HCT116 (cell line): Measurements from ENCODE around the gene PNLDC1. TPM values are rescaled to one million over a fixed set of nuclear protein-coding genes. Genes with fewer than 3 reads are reported as not detected.

Experiments used
- ATAC-seq: fragments of 200-7000 bp; cut with Tn5 transposase; 2 replicates; pipeline ENCODE4 v1.9.1; 2020; ENCODE audit warnings: mild to moderate bottlenecking, moderate library complexity
- BruUV-seq: library from RNA; stranded (reverse); fragments of 400-500 nt; replicated peaks from 2 replicates; lab custom pipeline; 2021; lab: Mats Ljungman, UMichigan
- CTCF ChIA-PET: fragments of 300-600 bp; sonication (Branson Sonifier 250); formaldehyde crosslinking; loops from one replicate; lab custom pipeline; 2021; ENCODE audit warnings: antibody characterized with exemption; lab: Charles Lee
- POLR2A ChIA-PET: fragments of 300-600, 350-600 bp; sonication (Branson Sonifier 250); formaldehyde crosslinking; loops from one replicate; lab custom pipeline; 2021; ENCODE audit warnings: antibody characterized with exemption; lab: Charles Lee
- RAD21 ChIA-PET, 2 experiments: fragments of 300-600 bp; sonication (Branson Sonifier 250); formaldehyde crosslinking; loops; one replicate each; lab custom pipeline; 2023; ENCODE audit warnings: low total read pairs in 2 of 2; ENCODE audit not compliant: uncharacterized antibody in 2 of 2, unreplicated experiment in 2 of 2, low non-redundant PET in 1 of 2; lab: Charles Lee
- DNase-seq: peaks from one replicate; pipeline ENCODE4 v3.0.0-alpha.2; 2010; ENCODE audit warnings: low read depth, low spot score
- H2AFZ ChIP-seq: fragments of 200-600 bp; shearing (Covaris generic), sonication (generic); 2 replicates; pipeline ENCODE4 v1.6.1; 2017; ENCODE audit warnings: low read depth, mixed run types, mixed read lengths, antibody characterized with exemption, low read length; ENCODE audit not compliant: poor library complexity, severe bottlenecking
- H3K27ac ChIP-seq: 2 replicates; pipeline ENCODE4 v1.5.1; 2012; ENCODE audit warnings: low read depth, low read length
- H3K27me3 ChIP-seq: fragments of 200-600 bp; sonication (generic); 2 replicates; pipeline ENCODE4 v1.6.1; 2016; ENCODE audit warnings: mixed run types, low read length, mixed read lengths; ENCODE audit not compliant: insufficient read depth
- H3K36me3 ChIP-seq, 2 experiments: fragments of 200-500 bp in 1 of 2; fragments of 200-600 bp in 1 of 2; sonication (Bioruptor generic) in 1 of 2; sonication (generic) in 1 of 2; 2 replicates each; pipeline versions ENCODE4 v1.5.1 to v1.6.1; 2014 to 2016; ENCODE audit warnings: low read length in 2 of 2, inconsistent platforms in 1 of 2, mixed read lengths in 1 of 2, mixed run types in 1 of 2; ENCODE audit not compliant: insufficient read depth in 2 of 2, control insufficient read depth in 1 of 2
- H3K4me1 ChIP-seq, 2 experiments: fragments of 200-600 bp in 1 of 2; sonication (generic) in 1 of 2; 2 replicates each; pipeline versions ENCODE4 v1.5.1 to v1.6.1; 2012 to 2017; ENCODE audit warnings: low read length in 2 of 2, inconsistent platforms in 1 of 2, mild to moderate bottlenecking in 1 of 2, mixed read lengths in 1 of 2, mixed run types in 1 of 2, moderate library complexity in 1 of 2; ENCODE audit not compliant: insufficient read depth in 2 of 2, control insufficient read depth in 1 of 2
- H3K4me2 ChIP-seq: fragments of 200-600 bp; sonication (generic); 2 replicates; pipeline ENCODE4 v1.6.1; 2017; ENCODE audit warnings: mixed run types, low read length, mixed read lengths
- H3K4me3 ChIP-seq, 2 experiments: fragments of 200-600 bp in 1 of 2; sonication (generic) in 1 of 2; replicated peaks in 1 of 2; 2 replicates each; pipeline ENCODE4 v1.5.1; 2011 to 2016; ENCODE audit warnings: low read length in 2 of 2, control low read depth in 1 of 2, low read depth in 1 of 2, mild to moderate bottlenecking in 1 of 2, mixed read lengths in 1 of 2, mixed run types in 1 of 2
- H3K79me2 ChIP-seq: fragments of 200-600 bp; sonication (generic); 2 replicates; pipeline ENCODE4 v1.6.1; 2017; ENCODE audit warnings: mild to moderate bottlenecking, mixed run types, low read length, moderate library complexity, mixed read lengths; ENCODE audit not compliant: insufficient read depth
- H3K9ac ChIP-seq: fragments of 200-600 bp; sonication (generic); 2 replicates; pipeline ENCODE4 v1.6.1; 2016; ENCODE audit warnings: low read length, mixed read lengths
- H3K9me2 ChIP-seq: fragments of 200-600 bp; sonication (generic), shearing (Covaris generic); 2 replicates; pipeline ENCODE4 v1.6.1; 2017; ENCODE audit warnings: mixed run types, mild to moderate bottlenecking, moderate library complexity; ENCODE audit not compliant: insufficient read depth
- H3K9me3 ChIP-seq, 2 experiments: fragments of 200-500 bp in 1 of 2; fragments of 200-600 bp in 1 of 2; sonication (Bioruptor generic) in 1 of 2; sonication (generic) in 1 of 2; 2 replicates each; pipeline ENCODE4 v1.6.1; 2014 to 2017; ENCODE audit warnings: low read length in 2 of 2, mixed read lengths in 2 of 2, inconsistent platforms in 1 of 2, low read depth in 1 of 2, mild to moderate bottlenecking in 1 of 2, mixed run types in 1 of 2, moderate library complexity in 1 of 2; ENCODE audit not compliant: control insufficient read depth in 1 of 2, insufficient read depth in 1 of 2
- H4K20me1 ChIP-seq: fragments of 200-600 bp; sonication (generic), shearing (Covaris generic); 2 replicates; pipeline ENCODE4 v1.6.1; 2017; ENCODE audit warnings: mixed run types, mild to moderate bottlenecking, moderate library complexity; ENCODE audit not compliant: insufficient read depth
- CBX3 ChIP-seq: IDR thresholded peaks from 2 replicates; pipeline ENCODE4 v1.6.1; 2012; ENCODE audit warnings: low read depth
- CEBPB ChIP-seq: IDR thresholded peaks from 2 replicates; pipeline ENCODE4 v1.6.1; 2012; ENCODE audit warnings: low read depth
- CTCF ChIP-seq, 3 experiments: fragments of 200-600 bp in 1 of 3; sonication (generic) in 1 of 3; IDR thresholded peaks in 2 of 3; conservative IDR thresholded peaks in 1 of 3; 2 replicates each; pipeline ENCODE4 v1.5.1; 2012 to 2017; ENCODE audit warnings: low read depth in 2 of 3, low read length in 2 of 3, antibody characterized with exemption in 1 of 3, borderline replicate concordance in 1 of 3, control low read depth in 1 of 3, mild to moderate bottlenecking in 1 of 3, mixed read lengths in 1 of 3, mixed run types in 1 of 3, moderate library complexity in 1 of 3; ENCODE audit not compliant: insufficient read depth in 1 of 3
- ELF1 ChIP-seq: IDR thresholded peaks from 2 replicates; pipeline ENCODE4 v1.6.1; 2012; ENCODE audit warnings: low read depth, borderline replicate concordance
- EZH2 ChIP-seq: fragments of 200-600 bp; sonication (generic); IDR thresholded peaks from 2 replicates; pipeline ENCODE4 v1.6.1; 2017; ENCODE audit warnings: antibody characterized with exemption, mixed run types
- EZH2phosphoT487 ChIP-seq: fragments of 200-600 bp; IDR thresholded peaks from 2 replicates; pipeline ENCODE4 v1.6.1; 2018; ENCODE audit warnings: antibody characterized with exemption, borderline replicate concordance
- FOSL1 ChIP-seq: IDR thresholded peaks from 2 replicates; pipeline ENCODE4 v1.6.1; 2012; ENCODE audit warnings: low read depth
- MAX ChIP-seq: IDR thresholded peaks from 2 replicates; pipeline ENCODE4 v1.6.1; 2012
- POLR2AphosphoS5 ChIP-seq: IDR thresholded peaks from 2 replicates; pipeline ENCODE4 v1.6.1; 2011; ENCODE audit warnings: mild to moderate bottlenecking, low read depth, low read length, moderate library complexity
- RAD21 ChIP-seq: IDR thresholded peaks from 2 replicates; pipeline ENCODE4 v1.6.1; 2012; ENCODE audit warnings: low read depth, mild to moderate bottlenecking
- REST ChIP-seq: IDR thresholded peaks from 2 replicates; pipeline ENCODE4 v1.6.1; 2012; ENCODE audit warnings: low read depth
- SIN3A ChIP-seq: IDR thresholded peaks from 2 replicates; pipeline ENCODE4 v1.6.1; 2012; ENCODE audit warnings: low read depth
- SP1 ChIP-seq: IDR thresholded peaks from 2 replicates; pipeline ENCODE4 v1.6.1; 2012; ENCODE audit warnings: low read depth
- SRF ChIP-seq: IDR thresholded peaks from 2 replicates; pipeline ENCODE4 v1.6.1; 2012; ENCODE audit warnings: low read depth
- ZBTB33 ChIP-seq: IDR thresholded peaks from 2 replicates; pipeline ENCODE4 v1.6.1; 2011; ENCODE audit warnings: mild to moderate bottlenecking, low read length, moderate library complexity; ENCODE audit not compliant: insufficient replicate concordance; ENCODE audit errors: extremely low read depth
- ZFX ChIP-seq: fragments of 450-650 bp; IDR thresholded peaks from 2 replicates; pipeline ENCODE4 v1.6.1; 2017
- intact Hi-C: fragments of 100-400 bp; cut with micrococcal nuclease; formaldehyde crosslinking; loops from 2 replicates; pipeline ENCODE4 v1.10.0; 2022
- total RNA-seq: library from RNA; stranded (reverse); gene quantifications from one replicate; pipeline ENCODE4 v1.2.1, GENCODE V29; 2021; ENCODE audit not compliant: unreplicated experiment
- TF ChIP-seq, protein P1 (sequence below): IDR thresholded peaks from 2 replicates; pipeline ENCODE4 v1.6.1; 2012

PNLDC1 gene
- total RNA-seq, 1 experiment from 2014 or later, result 0.37 TPM

DNA sequence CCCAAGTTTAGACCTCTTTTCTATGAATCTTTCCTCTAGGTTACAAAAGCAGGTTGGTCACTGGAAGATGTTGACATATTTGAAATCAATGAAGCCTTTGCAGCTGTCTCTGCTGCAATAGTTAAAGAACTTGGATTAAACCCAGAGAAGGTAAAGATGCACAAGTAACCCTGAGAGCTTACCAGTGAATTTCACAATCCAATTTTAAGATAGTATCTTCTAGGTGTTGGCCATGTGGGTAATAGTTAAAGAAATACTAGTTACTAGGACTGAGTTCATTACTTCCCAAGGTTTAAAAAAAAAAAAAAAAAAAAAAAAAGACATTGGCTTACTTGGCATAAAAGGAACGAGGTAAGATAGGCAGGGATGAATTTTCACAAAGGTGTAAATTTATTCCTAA lies 21.9 kb upstream of the PNLDC1 start (continued):
- no peak for TF ChIP-seq ZBTB33
- no peak for TF ChIP-seq POLR2AphosphoS5
- no peak for TF ChIP-seq RAD21
- no peak for TF ChIP-seq SP1

DNA sequence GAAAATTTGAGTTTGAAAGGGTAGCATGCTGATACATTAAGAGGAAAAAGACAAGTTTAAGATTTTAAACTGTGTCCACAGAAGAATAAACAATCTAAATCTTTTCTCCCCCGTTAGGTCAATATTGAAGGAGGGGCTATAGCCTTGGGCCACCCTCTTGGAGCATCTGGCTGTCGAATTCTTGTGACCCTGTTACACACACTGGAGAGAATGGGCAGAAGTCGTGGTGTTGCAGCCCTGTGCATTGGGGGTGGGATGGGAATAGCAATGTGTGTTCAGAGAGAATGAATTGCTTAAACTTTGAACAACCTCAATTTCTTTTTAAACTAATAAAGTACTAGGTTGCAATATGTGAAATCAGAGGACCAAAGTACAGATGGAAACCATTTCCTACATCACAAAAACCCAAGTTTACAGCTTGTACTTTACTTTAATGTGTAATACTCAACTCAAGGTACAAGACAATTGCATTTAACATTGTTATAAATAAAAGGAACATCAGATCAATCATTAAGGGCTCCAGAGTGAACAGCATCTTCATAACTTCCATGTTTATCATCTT lies 21.5 kb upstream of the PNLDC1 start:
- Histone ChIP-seq H4K20me1 (peaks cover 38% of the 10 kb centered on the region; the same call in 1 of the 2 replicates), H3K79me2 (peaks cover 45% of the 10 kb centered on the region), H2AFZ (no peak overlapping the region), H3K4me3 (no peak overlapping the region), H3K27ac (no peak overlapping the region), H3K9ac (no peak overlapping the region), H3K9me3 (no peaks in the 10 kb centered on the region), H3K27me3 (no peaks in the 10 kb centered on the region), H3K4me1 (peaks cover 0 to 11% of the 10 kb centered on the region in 2 experiments; a peak in 2 of 4 replicates), H3K9me2 (no peaks in the 10 kb centered on the region), H3K36me3 (peaks cover 49 to 63% of the 10 kb centered on the region in 2 experiments), H3K4me2 (no peak overlapping the region)
- DNase-seq, result no peak
- ChIA-PET POLR2A (no interaction called here), RAD21 (no interaction called here), CTCF (no interaction called here)
- ATAC-seq, result no peak
- intact Hi-C loops, result no loop called here
- no TSS peak for BruUV-seq
- TF ChIP-seq SIN3A (no peak), SP1 (no peak), EZH2 (no peak), RAD21 (no peak), EZH2phosphoT487 (no peak), SRF (no peak), ELF1 (no peak), FOSL1 (no peak), CBX3 (no peak), CEBPB (no peak), REST (no peak), CTCF (IDR thresholded peaks at IDR 0.05 in 2 of 3, conservative IDR thresholded peaks at IDR 0.05 in 1 of 3; ENCODE audit: borderline replicate concordance in 1 of 3, insufficient read depth in 1 of 3, low read depth in 2 of 3, low read length in 2 of 3) (no peak), MAX (no peak), ZFX (no peak)
- TF ChIP-seq, protein P1, sequence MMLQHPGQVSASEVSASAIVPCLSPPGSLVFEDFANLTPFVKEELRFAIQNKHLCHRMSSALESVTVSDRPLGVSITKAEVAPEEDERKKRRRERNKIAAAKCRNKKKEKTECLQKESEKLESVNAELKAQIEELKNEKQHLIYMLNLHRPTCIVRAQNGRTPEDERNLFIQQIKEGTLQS, result no peak
- TF ChIP-seq, all 23 proteins: peak for 0
